ENCODE measurements around the gene CCDC88B. TPM values are rescaled to one million over a fixed set of nuclear protein-coding genes. Genes with fewer than 3 reads are reported as not detected.

CCDC88B gene
- total RNA-seq, 1 experiment from 2014 or later, result 14.7 TPM

- POLR2A ChIA-PET, result interaction anchor here (1.0 to 1.6 kb wide), 2 partner anchors 22 to 47 kb away, joined by 3 to 4 read pairs; partner anchors contain the start of genes PRDX5 and TRMT112
- H3K4me3 ChIP-seq (replicated peaks in 1 of 2; ENCODE audit: low read depth in 1 of 2, low read length in 2 of 2), result no peak overlapping the region
- H3K27me3 ChIP-seq (ENCODE audit: insufficient read depth, low read length), result no peaks in the 10 kb centered on the region
- peaks cover 31% of the 10 kb centered on the region; the same call in 1 of the 2 replicates for H3K79me2 ChIP-seq (ENCODE audit: insufficient read depth, low read length)
- ATAC-seq, result no peak
- no peaks in the 10 kb centered on the region for H3K9me2 ChIP-seq (ENCODE audit: insufficient read depth)
- no peak overlapping the region for H3K27ac ChIP-seq (ENCODE audit: low read depth, low read length)
- RAD21 ChIA-PET (ENCODE audit: low non-redundant PET in 1 of 2, low total read pairs in 2 of 2, uncharacterized antibody in 2 of 2, unreplicated experiment in 2 of 2), result no interaction called here
- H3K9me3 ChIP-seq (ENCODE audit: control insufficient read depth in 1 of 2, insufficient read depth in 1 of 2, low read depth in 1 of 2, low read length in 2 of 2), result no peaks in the 10 kb centered on the region
- intact Hi-C loops (cut with micrococcal nuclease), result no loop called here
- CTCF ChIA-PET, result interaction anchor here (1.5 kb wide), 1 partner anchor 8 kb away, joined by 4 read pairs; no protein-coding TSS in a partner anchor
- H3K4me1 ChIP-seq (ENCODE audit: control insufficient read depth in 1 of 2, insufficient read depth in 2 of 2, low read length in 2 of 2), result peaks cover 5 to 18% of the 10 kb centered on the region in 2 experiments; a peak in 2 of 4 replicates
- H2AFZ ChIP-seq (ENCODE audit: low read depth, low read length, poor library complexity, severe bottlenecking), result no peak overlapping the region
- TF ChIP-seq REST (IDR thresholded peaks at IDR 0.05; ENCODE audit: low read depth), result no peak
- TF ChIP-seq SIN3A (IDR thresholded peaks at IDR 0.05; ENCODE audit: low read depth), result no peak
- TF ChIP-seq POLR2AphosphoS5 (IDR thresholded peaks at IDR 0.05; ENCODE audit: low read depth, low read length), result no peak
- TF ChIP-seq POLR2A (IDR thresholded peaks at IDR 0.05; ENCODE audit: borderline replicate concordance, extremely low read depth, insufficient read depth, insufficient read length), result no peak
- TF ChIP-seq SRF (IDR thresholded peaks at IDR 0.05; ENCODE audit: low read depth), result no peak
- no peak for TF ChIP-seq EZH2phosphoT487 (IDR thresholded peaks at IDR 0.05; ENCODE audit: borderline replicate concordance)
- no peak for TF ChIP-seq ZFX (IDR thresholded peaks at IDR 0.05)
- no peak for TF ChIP-seq ELF1 (IDR thresholded peaks at IDR 0.05; ENCODE audit: borderline replicate concordance, low read depth)
- TF ChIP-seq EGR1 (IDR thresholded peaks at IDR 0.05; ENCODE audit: low read depth), result no peak
- no peak for TF ChIP-seq TCF7L2 (IDR thresholded peaks at IDR 0.05; ENCODE audit: borderline replicate concordance, extremely low read depth, insufficient read depth, insufficient read length)
- no peak overlapping the region for H3K9ac ChIP-seq (ENCODE audit: low read length)
- no TSS peak for BruUV-seq (replicated peaks)
- no peaks in the 10 kb centered on the region for H4K20me1 ChIP-seq (ENCODE audit: insufficient read depth)
- no peak overlapping the region for H3K4me2 ChIP-seq (ENCODE audit: low read length)
- H3K36me3 ChIP-seq (ENCODE audit: control insufficient read depth in 1 of 2, insufficient read depth in 2 of 2, low read length in 2 of 2), result peaks cover 15 to 63% of the 10 kb centered on the region in 2 experiments
- no peak for DNase-seq (ENCODE audit: low read depth, low spot score)
Observed at GRCh38 chr11:64364435-64364834, 24.4 kb downstream of the CCDC88B start.

Measured in HCT116 (cell line).